ENCODE data around the gene LINGO1.

GRCh38 chr15:77667338-77668234, 34.9 kb upstream of the LINGO1 start:
- TF ChIP-seq EZH2 (IDR thresholded peaks at IDR 0.05; ENCODE audit: low read depth, low read length, severe bottlenecking) (no peak), RBBP5 (IDR thresholded peaks at IDR 0.05; ENCODE audit: borderline replicate concordance, low read depth, low read length) (no peak), CTCF (IDR thresholded peaks at IDR 0.05; ENCODE audit: control extremely low read depth in 1 of 3, insufficient read depth in 1 of 3, low read depth in 1 of 3, low read length in 3 of 3) (no peak), MAX (IDR thresholded peaks at IDR 0.05) (no peak), TAF1 (IDR thresholded peaks at IDR 0.05; ENCODE audit: low read depth, low read length) (no peak), CEBPB (IDR thresholded peaks at IDR 0.05; ENCODE audit: low read depth, low read length) (no peak), POLR2AphosphoS5 (IDR thresholded peaks at IDR 0.05; ENCODE audit: low read depth, low read length) (no peak)

All from H1 (cell line).